H1 (cell line): ENCODE results near the gene TRAF3IP3. TPM values are rescaled to one million over a fixed set of nuclear protein-coding genes. Genes with fewer than 3 reads are reported as not detected.

Experiments
- CTCF ChIA-PET: fragments of 300-600 bp; sonication (Branson Sonifier 250); formaldehyde crosslinking; loops from one replicate; lab custom pipeline; 2021; ENCODE audit not compliant: partially characterized antibody; lab: Charles Lee
- POLR2A ChIA-PET: fragments of 300-600 bp; sonication (Branson Sonifier 250); formaldehyde crosslinking; loops from one replicate; lab custom pipeline; 2021; ENCODE audit warnings: inconsistent platforms; ENCODE audit not compliant: partially characterized antibody; lab: Charles Lee
- DNase-seq, 2 experiments: peaks; one replicate each; pipeline versions ENCODE4 v3.0.0 to v3.0.0-alpha.2; 2010 to 2022; ENCODE audit warnings: low spot score in 2 of 2, low read depth in 1 of 2, mixed read lengths in 1 of 2
- FAIRE-seq: peaks from 2 replicates; lab custom pipeline; 2011; peaks lifted over from hg19 to GRCh38; lab: Jason Lieb, UNC
- H2AFZ ChIP-seq: 2 replicates; pipeline ENCODE4 v1.8.1; 2012; ENCODE audit warnings: low read length, inconsistent platforms
- H2AK5ac ChIP-seq: 2 replicates; pipeline ENCODE4 v1.6.1; 2013; ENCODE audit warnings: low read depth, low read length
- H2BK120ac ChIP-seq: replicated peaks from 2 replicates; pipeline ENCODE3; 2013; ENCODE audit warnings: low read depth, low read length, inconsistent platforms
- H2BK12ac ChIP-seq: 2 replicates; pipeline ENCODE4 v1.6.1; 2013; ENCODE audit warnings: low read depth, low read length
- H2BK15ac ChIP-seq: 2 replicates; pipeline ENCODE4 v1.6.1; 2013; ENCODE audit warnings: low read length
- H2BK20ac ChIP-seq: 2 replicates; pipeline ENCODE4 v1.6.1; 2013; ENCODE audit warnings: low read length
- H2BK5ac ChIP-seq: 2 replicates; pipeline ENCODE4 v1.6.1; 2013; ENCODE audit warnings: low read depth, low read length
- H3K14ac ChIP-seq: 2 replicates; pipeline ENCODE4 v1.6.1; 2013; ENCODE audit warnings: inconsistent platforms; ENCODE audit not compliant: insufficient read length
- H3K18ac ChIP-seq: 2 replicates; pipeline ENCODE4 v1.6.1; 2013; ENCODE audit warnings: low read length; ENCODE audit errors: extremely low read depth
- H3K23ac ChIP-seq: 2 replicates; pipeline ENCODE4 v1.6.1; 2013; ENCODE audit warnings: inconsistent platforms; ENCODE audit not compliant: insufficient read length
- H3K23me2 ChIP-seq: 2 replicates; pipeline ENCODE4 v1.6.1; 2013; ENCODE audit warnings: low read depth, low read length
- H3K27ac ChIP-seq: 2 replicates; pipeline ENCODE4 v1.6.1; 2011; ENCODE audit warnings: low read depth, low read length, inconsistent platforms
- H3K27me3 ChIP-seq, 4 experiments: replicated peaks in 1 of 4; 1 replicate in 1 of 4; 2 replicates in 3 of 4; pipeline versions ENCODE4 v1.6.1 to v1.8.1; 2011 to 2013; ENCODE audit warnings: low read length in 3 of 4, mild to moderate bottlenecking in 3 of 4, inconsistent platforms in 2 of 4, mixed read lengths in 2 of 4, moderate library complexity in 1 of 4; ENCODE audit not compliant: control insufficient read depth in 3 of 4, insufficient read depth in 3 of 4; ENCODE audit errors: extremely low read depth in 1 of 4
- H3K36me3 ChIP-seq, 4 experiments: 2 replicates each; pipeline versions ENCODE4 v1.6.1 to v1.8.1; 2011 to 2013; ENCODE audit warnings: mild to moderate bottlenecking in 4 of 4, low read length in 3 of 4, moderate library complexity in 2 of 4, control low read depth in 1 of 4, inconsistent platforms in 1 of 4; ENCODE audit not compliant: insufficient read depth in 4 of 4, control insufficient read depth in 2 of 4
- H3K4ac ChIP-seq: replicated peaks from 2 replicates; pipeline ENCODE3; 2013; ENCODE audit warnings: low read length, low read depth, mixed read lengths, inconsistent platforms; ENCODE audit not compliant: insufficient read length
- H3K4me1 ChIP-seq, 4 experiments: replicated peaks in 1 of 4; 1 replicate in 1 of 4; 2 replicates in 3 of 4; pipeline versions ENCODE4 v1.6.1 to v1.8.1; 2011 to 2013; ENCODE audit warnings: low read length in 3 of 4, inconsistent platforms in 2 of 4, mixed read lengths in 1 of 4; ENCODE audit not compliant: insufficient read depth in 4 of 4, control insufficient read depth in 3 of 4
- H3K4me2 ChIP-seq, 2 experiments: 2 replicates each; pipeline versions ENCODE4 v1.6.1 to v1.8.1; 2011 to 2013; ENCODE audit warnings: low read depth in 2 of 2, low read length in 2 of 2, control low read depth in 1 of 2, inconsistent platforms in 1 of 2, mild to moderate bottlenecking in 1 of 2; ENCODE audit not compliant: insufficient read depth in 1 of 2
- H3K4me3 ChIP-seq, 4 experiments: fragments of 200-600, 300-600 bp in 1 of 4; sonication (generic), shearing (Covaris generic), sonication (Bioruptor Twin) in 1 of 4; 2 replicates each; pipeline versions ENCODE4 v1.5.1 to v1.8.1; 2011 to 2016; ENCODE audit warnings: low read length in 4 of 4, low read depth in 3 of 4, control low read depth in 2 of 4, inconsistent platforms in 2 of 4, mild to moderate bottlenecking in 2 of 4, mixed read lengths in 1 of 4, moderate library complexity in 1 of 4; ENCODE audit not compliant: insufficient read depth in 2 of 4; ENCODE audit errors: extremely low read depth in 1 of 4
- H3K56ac ChIP-seq: replicated peaks from 2 replicates; pipeline ENCODE3; 2013; ENCODE audit warnings: low read depth, mild to moderate bottlenecking, mixed read lengths, low read length, inconsistent platforms; ENCODE audit not compliant: insufficient read length
- H3K79me1 ChIP-seq: 2 replicates; pipeline ENCODE4 v1.6.1; 2013; ENCODE audit warnings: low read depth, low read length, control low read depth
- H3K79me2 ChIP-seq, 2 experiments: 2 replicates each; pipeline versions ENCODE4 v1.6.1 to v1.8.1; 2012 to 2013; ENCODE audit warnings: low read length in 2 of 2, mild to moderate bottlenecking in 2 of 2, inconsistent platforms in 1 of 2; ENCODE audit not compliant: insufficient read depth in 2 of 2, control insufficient read depth in 1 of 2
- H3K9ac ChIP-seq, 4 experiments: replicated peaks in 1 of 4; 1 replicate in 1 of 4; 2 replicates in 3 of 4; pipeline versions ENCODE4 v1.6.1 to v1.8.1; 2011 to 2013; ENCODE audit warnings: low read depth in 3 of 4, low read length in 3 of 4, control low read depth in 2 of 4, mild to moderate bottlenecking in 2 of 4, moderate library complexity in 2 of 4, inconsistent platforms in 1 of 4; ENCODE audit errors: extremely low read depth in 1 of 4
- H3K9me3 ChIP-seq, 2 experiments: 2 replicates each; pipeline versions ENCODE4 v1.6.1 to v1.8.1; 2012 to 2013; ENCODE audit warnings: mild to moderate bottlenecking in 2 of 2, moderate library complexity in 2 of 2, control low read depth in 1 of 2, inconsistent platforms in 1 of 2, low read depth in 1 of 2, low read length in 1 of 2, mixed read lengths in 1 of 2; ENCODE audit not compliant: insufficient read depth in 2 of 2
- H4K20me1 ChIP-seq, 2 experiments: replicated peaks in 1 of 2; 2 replicates each; pipeline versions ENCODE3 to v1.8.1; 2011 to 2013; ENCODE audit warnings: inconsistent platforms in 2 of 2, low read length in 2 of 2, mild to moderate bottlenecking in 1 of 2; ENCODE audit not compliant: insufficient read depth in 2 of 2, control insufficient read depth in 1 of 2
- H4K5ac ChIP-seq: 2 replicates; pipeline ENCODE4 v1.6.1; 2013; ENCODE audit warnings: low read length, low read depth, mixed read lengths, inconsistent platforms; ENCODE audit not compliant: insufficient read length
- H4K8ac ChIP-seq: 2 replicates; pipeline ENCODE4 v1.8.0; 2013; ENCODE audit warnings: mild to moderate bottlenecking, moderate library complexity, low read length, inconsistent platforms; ENCODE audit not compliant: insufficient read depth; ENCODE audit errors: extremely low read depth
- H4K91ac ChIP-seq: replicated peaks from 2 replicates; pipeline ENCODE3; 2013; ENCODE audit warnings: low read length, mixed read lengths, inconsistent platforms; ENCODE audit not compliant: insufficient read length
- CTBP2 ChIP-seq: IDR thresholded peaks from 2 replicates; pipeline ENCODE4 v1.7.0; 2011; ENCODE audit warnings: borderline replicate concordance, mild to moderate bottlenecking, moderate library complexity, mixed read lengths, low read length; ENCODE audit not compliant: insufficient read depth, insufficient read length
- GTF2F1 ChIP-seq: IDR thresholded peaks from 2 replicates; pipeline ENCODE4 v1.6.1; 2012; ENCODE audit warnings: low read depth, low read length, improper control_type of control experiment, borderline replicate concordance
- KDM1A ChIP-seq: fragments of 200-600, 300-600 bp; sonication (generic); IDR thresholded peaks from 2 replicates; pipeline ENCODE4 v1.7.1; 2016; ENCODE audit warnings: mild to moderate bottlenecking, low read length, borderline replicate concordance
- RAD21 ChIP-seq, 2 experiments: IDR thresholded peaks in 1 of 2; conservative IDR thresholded peaks in 1 of 2; 2 replicates each; pipeline ENCODE4 v1.6.1; 2011; ENCODE audit warnings: low read depth in 2 of 2, low read length in 2 of 2, improper control_type of control experiment in 1 of 2, inconsistent platforms in 1 of 2, mild to moderate bottlenecking in 1 of 2, moderate library complexity in 1 of 2
- WGBS, 2 experiments: shearing (Covaris generic) in 1 of 2; methylation state at CpG; one replicate each; pipeline versions ENCODE4 v1.1.6 to v1.1.7; 2013 to 2015; ENCODE audit warnings: low lambda C conversion rate in 2 of 2, mixed read lengths in 2 of 2, inconsistent platforms in 1 of 2, low coverage in 1 of 2, missing lambda C conversion rate in 1 of 2; ENCODE audit not compliant: insufficient replicate concordance in 2 of 2, insufficient coverage in 1 of 2, insufficient read length in 1 of 2; ENCODE audit errors: extremely low coverage in 1 of 2, missing lambda C conversion rate in 1 of 2; 5-methylcytosine and 5-hydroxymethylcytosine counted together
- polyA plus RNA-seq, 7 experiments: library from polyadenylated mRNA; depleted of rRNA in 3 of 7; stranded (reverse) in 5 of 7; unstranded in 2 of 7; fragments of >200 nt in 5 of 7; fragments of 200-250 nt in 2 of 7; gene quantifications; 1 replicate in 5 of 7; 2 replicates in 1 of 7; 4 replicates in 1 of 7; pipeline versions ENCODE4 v1.2.1 to v1.2.3, GENCODE V29; 2011 to 2013; ENCODE audit warnings: missing spikeins in 2 of 7, mixed read lengths in 2 of 7
- total RNA-seq: library from RNA; stranded (reverse); fragmentation: NEBNext Ultra II Directional; extraction: Animal tissue kit (Norgen Biotek cat#: 25700); gene quantifications from 2 replicates; pipeline ENCODE4 v1.2.1, GENCODE V29; 2021
- TF ChIP-seq, protein P1 (sequence below), 3 experiments: IDR thresholded peaks; 1 replicate in 2 of 3; 2 replicates in 1 of 3; pipeline versions ENCODE4 v1.5.1 to v1.6.1; 2011; ENCODE audit warnings: low read length in 3 of 3, mild to moderate bottlenecking in 3 of 3, inconsistent platforms in 2 of 3, low read depth in 1 of 3, moderate library complexity in 1 of 3; ENCODE audit not compliant: insufficient read depth in 1 of 3; ENCODE audit errors: control extremely low read depth in 1 of 3

Gene TRAF3IP3
- total and polyA plus RNA-seq, 2 of the 8 experiments (the other 6 are each of a cell fraction or from before 2014, with no cell fraction given), result not detected

DNA sequence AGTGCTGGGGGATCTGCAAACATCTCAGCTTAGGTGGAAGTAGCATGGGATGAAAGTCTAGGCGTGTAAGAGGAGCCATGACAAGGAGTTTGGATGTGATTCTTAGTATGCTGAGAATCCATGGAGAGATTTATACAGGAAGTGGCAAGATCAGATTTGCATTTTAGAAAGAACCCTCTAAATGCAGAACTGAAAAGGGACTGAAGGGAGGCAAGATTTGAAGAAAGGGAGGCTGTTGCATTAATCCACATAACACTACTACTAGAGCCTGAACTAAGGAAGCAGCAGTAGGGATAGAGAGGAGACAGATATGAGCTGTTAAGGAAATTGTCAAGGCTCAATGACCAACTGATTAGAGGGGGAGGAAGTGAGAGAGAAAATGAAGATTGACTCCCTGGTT, 18.7 kb downstream of the TRAF3IP3 start:
- Histone ChIP-seq H2BK12ac (no peak overlapping the region), H4K5ac (no peak overlapping the region), H3K9me3 (peaks cover 5 to 8% of the 10 kb centered on the region in 2 experiments; a peak in 2 of 4 replicates), H2AK5ac (no peak overlapping the region), H3K4me1 (no peaks in the 10 kb centered on the region), H3K4ac (no peak overlapping the region), H3K4me2 (no peak overlapping the region), H3K4me3 (no peak overlapping the region), H3K79me2 (no peaks in the 10 kb centered on the region), H2BK15ac (no peak overlapping the region), H4K91ac (no peak overlapping the region), H2AFZ (no peak overlapping the region), H3K23me2 (peaks cover 13% of the 10 kb centered on the region; the same call in 1 of the 2 replicates), H2BK5ac (no peak overlapping the region), H2BK120ac (no peak overlapping the region), H3K18ac (no peak overlapping the region), H3K36me3 (no peaks in the 10 kb centered on the region; a peak in 1 of 8 replicates), H3K79me1 (no peaks in the 10 kb centered on the region), H3K9ac (no peak overlapping the region), H3K27ac (no peak overlapping the region), H3K14ac (no peak overlapping the region), H4K8ac (no peak overlapping the region), H3K56ac (no peak overlapping the region), H2BK20ac (no peak overlapping the region), H3K27me3 (peaks cover 0 to 2% (median 0%) of the 10 kb centered on the region in 4 experiments; a peak in 1 of 7 replicates), H3K23ac (no peak overlapping the region), H4K20me1 (peaks cover 0 to 11% of the 10 kb centered on the region in 2 experiments)
- 73% methylated on average over 1 of the region's 1 CpG; no CpG with 5 or more reads in 1 of the 2 experiments for WGBS, 2 experiments
- TF ChIP-seq GTF2F1, result no peak
- no peak for TF ChIP-seq CTBP2
- TF ChIP-seq KDM1A, result no peak
- TF ChIP-seq RAD21 (IDR thresholded peaks at IDR 0.05 in 1 of 2, conservative IDR thresholded peaks at IDR 0.05 in 1 of 2; ENCODE audit: low read depth in 2 of 2, low read length in 2 of 2), result no peak
- TF ChIP-seq, protein P1, sequence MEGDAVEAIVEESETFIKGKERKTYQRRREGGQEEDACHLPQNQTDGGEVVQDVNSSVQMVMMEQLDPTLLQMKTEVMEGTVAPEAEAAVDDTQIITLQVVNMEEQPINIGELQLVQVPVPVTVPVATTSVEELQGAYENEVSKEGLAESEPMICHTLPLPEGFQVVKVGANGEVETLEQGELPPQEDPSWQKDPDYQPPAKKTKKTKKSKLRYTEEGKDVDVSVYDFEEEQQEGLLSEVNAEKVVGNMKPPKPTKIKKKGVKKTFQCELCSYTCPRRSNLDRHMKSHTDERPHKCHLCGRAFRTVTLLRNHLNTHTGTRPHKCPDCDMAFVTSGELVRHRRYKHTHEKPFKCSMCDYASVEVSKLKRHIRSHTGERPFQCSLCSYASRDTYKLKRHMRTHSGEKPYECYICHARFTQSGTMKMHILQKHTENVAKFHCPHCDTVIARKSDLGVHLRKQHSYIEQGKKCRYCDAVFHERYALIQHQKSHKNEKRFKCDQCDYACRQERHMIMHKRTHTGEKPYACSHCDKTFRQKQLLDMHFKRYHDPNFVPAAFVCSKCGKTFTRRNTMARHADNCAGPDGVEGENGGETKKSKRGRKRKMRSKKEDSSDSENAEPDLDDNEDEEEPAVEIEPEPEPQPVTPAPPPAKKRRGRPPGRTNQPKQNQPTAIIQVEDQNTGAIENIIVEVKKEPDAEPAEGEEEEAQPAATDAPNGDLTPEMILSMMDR (IDR thresholded peaks at IDR 0.05; ENCODE audit: control extremely low read depth in 1 of 3, insufficient read depth in 1 of 3, low read depth in 1 of 3, low read length in 3 of 3), result no peak
- POLR2A ChIA-PET, result interaction anchor here (3.8 kb wide), 1 partner anchor 9 kb away, joined by 20 read pairs; the partner anchor contains the start of gene C1orf74
- CTCF ChIA-PET, result interaction anchor here (0.9 to 3.1 kb wide), 4 partner anchors 9 to 49 kb away, joined by 3 to 13 read pairs (median 3); no protein-coding TSS in a partner anchor
- FAIRE-seq, result no peak
- DNase-seq, result no peak
